ENCODE results near the gene RAI2. TPM values are rescaled to one million over a fixed set of nuclear protein-coding genes. Genes with fewer than 3 reads are reported as not detected.

RAI2 gene
- total RNA-seq, 3 donors from 2014 or later = 12.0 to 38.9 (median 18.0) TPM

GRCh38 chrX:17767734-17768133, 93.4 kb downstream of the RAI2 start:
- no peak for DNase-seq (ENCODE audit: low spot score in 2 of 2)
- H3K27me3 ChIP-seq = peaks cover 0 to 45% of the 10 kb centered on the region in 2 donors
- no peaks in the 10 kb centered on the region for H3K4me1 ChIP-seq
- no peaks in the 10 kb centered on the region for H3K36me3 ChIP-seq
- H3K9me3 ChIP-seq = no peaks in the 10 kb centered on the region
- H3K4me3 ChIP-seq = no peak overlapping the region
- intact Hi-C loops (cut with DNase I; ENCODE audit: low total_unique reads) = no loop called here
- TF ChIP-seq POLR2AphosphoS5 (IDR thresholded peaks at IDR 0.05) (no peak), POLR2A (IDR thresholded peaks at IDR 0.05) (no peak), CTCF (IDR thresholded peaks at IDR 0.05) (no peak)
- H3K27ac ChIP-seq = no peak overlapping the region

- Histone ChIP-seq H3K9me3 (no peaks in the 10 kb centered on the region), H3K27me3 (peaks cover 0 to 24% of the 10 kb centered on the region in 2 donors), H3K4me1 (no peaks in the 10 kb centered on the region), H3K36me3 (no peaks in the 10 kb centered on the region), H3K27ac (no peak overlapping the region), H3K4me3 (no peak overlapping the region)
- TF ChIP-seq POLR2A (IDR thresholded peaks at IDR 0.05) = no peak
- no peak for TF ChIP-seq POLR2AphosphoS5 (IDR thresholded peaks at IDR 0.05)
- TF ChIP-seq CTCF (IDR thresholded peaks at IDR 0.05) = no peak
- intact Hi-C loops (cut with DNase I; ENCODE audit: low total_unique reads) = no loop called here
- DNase-seq (ENCODE audit: low spot score in 2 of 2) = no peak
These were observed 101.1 kb downstream of the RAI2 start for GRCh38 chrX:17759990-17760389.

- intact Hi-C loops (cut with DNase I; ENCODE audit: low total_unique reads) = no loop called here
- TF ChIP-seq CTCF (IDR thresholded peaks at IDR 0.05) (no peak), POLR2AphosphoS5 (IDR thresholded peaks at IDR 0.05) (no peak), POLR2A (IDR thresholded peaks at IDR 0.05) (no peak)
- H3K4me3 ChIP-seq = no peak overlapping the region
- no peaks in the 10 kb centered on the region for H3K9me3 ChIP-seq
- H3K4me1 ChIP-seq = no peaks in the 10 kb centered on the region
- H3K36me3 ChIP-seq = no peaks in the 10 kb centered on the region
- peaks cover 0 to 19% of the 10 kb centered on the region in 2 donors for H3K27me3 ChIP-seq
- DNase-seq (ENCODE audit: low spot score in 2 of 2) = no peak
- no peak overlapping the region for H3K27ac ChIP-seq
These were observed 102.7 kb downstream of the RAI2 start for GRCh38 chrX:17758382-17758781.

DNA sequence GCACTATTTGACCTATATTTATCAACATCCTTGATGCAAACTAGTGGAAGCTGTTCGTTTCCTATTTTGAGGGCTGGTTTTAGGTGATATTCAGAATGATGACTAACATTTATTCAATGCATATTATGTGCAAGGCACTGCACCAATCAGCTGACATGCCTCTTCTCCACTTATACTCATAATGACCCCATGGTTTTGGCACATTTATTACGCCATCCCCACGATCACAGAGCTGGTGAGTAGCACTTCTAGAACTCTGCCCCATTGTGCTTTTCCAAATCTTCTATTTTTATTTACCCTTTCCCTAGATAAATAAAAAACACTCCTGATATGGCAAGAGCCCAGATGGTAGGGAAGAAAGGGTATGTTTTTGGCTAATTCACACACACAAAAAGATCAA, 110.7 kb downstream of the RAI2 start:
- Histone ChIP-seq H3K4me1 (no peaks in the 10 kb centered on the region), H3K27ac (no peak overlapping the region), H3K9me3 (no peaks in the 10 kb centered on the region), H3K27me3 (peaks cover 0 to 33% of the 10 kb centered on the region in 2 donors), H3K4me3 (no peak overlapping the region), H3K36me3 (no peaks in the 10 kb centered on the region)
- DNase-seq (ENCODE audit: low spot score in 2 of 2) = no peak
- intact Hi-C loops (cut with DNase I; ENCODE audit: low total_unique reads) = no loop called here
- TF ChIP-seq POLR2AphosphoS5 (IDR thresholded peaks at IDR 0.05) = no peak
- TF ChIP-seq CTCF (IDR thresholded peaks at IDR 0.05) = no peak
- TF ChIP-seq POLR2A (IDR thresholded peaks at IDR 0.05) = no peak

Other genes with a start within 250 kb of the RAI2 start
- gene SCML1, start 123.8 kb downstream of the RAI2 start, total RNA-seq = 10 to 100 TPM; 14.4 to 20.0 (median 16.0) TPM